Sigmoid colon (tissue), 7 donors: ENCODE measurements around the gene SVBP. TPM values are rescaled to one million over a fixed set of nuclear protein-coding genes. Genes with fewer than 3 reads are reported as not detected.

ENCODE experiments used
- DNase-seq: peaks from one replicate; pipeline ENCODE4 v3.0.0-alpha.2; 2019
- H3K27ac ChIP-seq, 4 donors: fragments of 200-600 bp; sonication (generic); one replicate each; pipeline ENCODE4 v1.5.1; 2016 to 2019; ENCODE audit warnings: mild to moderate bottlenecking in 1 of 4
- H3K27me3 ChIP-seq, 3 donors: fragments of 200-600 bp; sonication (generic); one replicate each; pipeline ENCODE4 v1.5.1; 2019; ENCODE audit warnings: mild to moderate bottlenecking in 1 of 3
- H3K36me3 ChIP-seq, 4 donors: fragments of 200-600 bp; sonication (generic); one replicate each; pipeline ENCODE4 v1.5.1; 2016 to 2019
- H3K4me1 ChIP-seq, 4 donors: fragments of 200-600 bp; sonication (generic); one replicate each; pipeline ENCODE4 v1.5.1; 2017 to 2019
- H3K4me3 ChIP-seq, 4 donors: fragments of 200-600 bp; sonication (generic); one replicate each; pipeline ENCODE4 v1.5.1; 2017 to 2019; ENCODE audit warnings: mild to moderate bottlenecking in 2 of 4, moderate library complexity in 1 of 4
- H3K9me3 ChIP-seq, 4 donors: fragments of 200-600 bp in 3 of 4; sonication (generic) in 3 of 4; one replicate each; pipeline versions ENCODE4 v1.5.1 to v1.6.1; 2013 to 2019
- CTCF ChIP-seq, 4 experiments: fragments of 450-650 bp in 3 of 4; fragments of 200-600 bp in 1 of 4; IDR thresholded peaks; one replicate each; pipeline ENCODE4 v1.5.1; 2016 to 2019; ENCODE audit warnings: antibody characterized with exemption in 4 of 4, mild to moderate bottlenecking in 3 of 4, moderate library complexity in 2 of 4
- EP300 ChIP-seq, 4 donors: sonication (generic); formaldehyde crosslinking; IDR thresholded peaks; one replicate each; pipeline ENCODE4 v1.6.1; 2017; ENCODE audit warnings: antibody characterized with exemption in 4 of 4
- POLR2A ChIP-seq, 2 donors: fragments of 450-650 bp; IDR thresholded peaks; one replicate each; pipeline ENCODE4 v1.6.1; 2016; ENCODE audit warnings: antibody characterized with exemption in 2 of 2, mild to moderate bottlenecking in 2 of 2, moderate library complexity in 2 of 2
- POLR2AphosphoS5 ChIP-seq, 4 donors: sonication (generic); formaldehyde crosslinking; IDR thresholded peaks; one replicate each; pipeline ENCODE4 v1.6.1; 2017; ENCODE audit warnings: antibody characterized with exemption in 4 of 4
- WGBS, 2 donors: extraction: QIAGEN DNeasy Blood & Tissue Kit; methylation state at CpG; one replicate each; pipeline ENCODE4 v1.1.7; 2013; 5-methylcytosine and 5-hydroxymethylcytosine counted together
- intact Hi-C: fragments of 100-400 bp; cut with DNase I; formaldehyde crosslinking; loops from one replicate; pipeline ENCODE4 v1.15.1; 2023
- polyA plus RNA-seq, 3 donors: library from polyadenylated mRNA; stranded (reverse); fragments of 200-250 nt; gene quantifications; one replicate each; pipeline ENCODE4 v1.2.3, GENCODE V29; 2013
- total RNA-seq, 4 donors: library from RNA; depleted of rRNA; stranded (reverse); fragments of >200 nt; gene quantifications; one replicate each; pipeline ENCODE4 v1.1.0, GENCODE V29; 2016
- donor health status: healthy with polysubstance abuse.
- donor health status: Bipolar disorder and iron deficiency.
- donor health status: healthy.

The SVBP gene
- total and polyA plus RNA-seq, 7 donors: 22.5 to 53.5 (median 36.1) TPM

DNA sequence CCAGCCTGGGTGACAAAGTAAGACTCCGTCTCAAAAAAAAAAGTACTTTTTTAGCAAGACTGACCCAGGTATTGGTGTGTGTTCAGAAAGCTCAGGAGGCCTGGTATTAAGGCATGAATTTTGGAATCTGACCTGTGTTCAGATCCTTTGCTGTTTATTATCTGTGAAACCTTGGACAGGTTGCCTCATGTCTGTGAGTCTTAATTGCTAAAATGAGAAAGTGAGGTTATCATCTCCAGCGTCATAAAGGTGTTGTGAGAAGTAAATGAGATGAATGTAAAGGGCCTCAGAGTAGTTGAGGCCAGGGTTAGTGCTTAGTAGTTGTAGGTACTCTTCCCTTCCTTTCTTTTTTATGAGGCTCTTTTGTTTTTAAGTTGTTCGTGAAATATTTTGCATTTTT is 47.4 kb downstream of the SVBP start:
- no peak overlapping the region for H3K4me3 ChIP-seq
- H3K9me3 ChIP-seq: no peaks in the 10 kb centered on the region
- peaks cover 0 to 35% (median 31%) of the 10 kb centered on the region in 4 donors for H3K4me1 ChIP-seq
- H3K36me3 ChIP-seq: peaks cover under 1 to 15% (median 6%) of the 10 kb centered on the region in 4 donors
- H3K27ac ChIP-seq: no peak overlapping the region
- 93 to 95% methylated on average over 3 of the region's 3 CpGs for WGBS, 2 donors
- DNase-seq: no peak
- intact Hi-C loops: loop anchor here (5.0 to 10.0 kb wide), 4 partner anchors 113 to 435 kb away; partner anchors contain the start of genes FOXJ3 and PPIH
- TF ChIP-seq CTCF (IDR thresholded peaks at IDR 0.05) (no peak), EP300 (IDR thresholded peaks at IDR 0.05) (no peak), POLR2A (IDR thresholded peaks at IDR 0.05) (no peak), POLR2AphosphoS5 (IDR thresholded peaks at IDR 0.05) (no peak)
- H3K27me3 ChIP-seq: no peaks in the 10 kb centered on the region

GRCh38 chr1:42768172-42768571 is 49.0 kb downstream of the SVBP start:
- H3K4me1 ChIP-seq: peaks cover 0 to 45% (median 40%) of the 10 kb centered on the region in 4 donors
- H3K27me3 ChIP-seq: no peaks in the 10 kb centered on the region
- TF ChIP-seq CTCF (IDR thresholded peaks at IDR 0.05) (no peak), POLR2A (IDR thresholded peaks at IDR 0.05) (no peak), EP300 (IDR thresholded peaks at IDR 0.05) (no peak), POLR2AphosphoS5 (IDR thresholded peaks at IDR 0.05) (no peak)
- H3K36me3 ChIP-seq: peaks cover 0 to 3% (median 0%) of the 10 kb centered on the region in 4 donors
- intact Hi-C loops: loop anchor here (5.0 to 10.0 kb wide), 4 partner anchors 111 to 433 kb away; partner anchors contain the start of genes FOXJ3 and PPIH
- DNase-seq: no peak
- peak overlapping the region; percentile 91 to 98 (median 94) for H3K4me3 ChIP-seq
- 83 to 91% methylated on average over 2 of the region's 2 CpGs for WGBS, 2 donors
- peak overlapping the region in 1 of 4 donors; percentile 94 for H3K27ac ChIP-seq
- no peaks in the 10 kb centered on the region for H3K9me3 ChIP-seq

GRCh38 chr1:42767510-42768000 is 49.6 kb downstream of the SVBP start:
- H3K4me1 ChIP-seq: peaks cover 0 to 45% (median 40%) of the 10 kb centered on the region in 4 donors
- H3K4me3 ChIP-seq: peak overlapping the region; percentile 91 to 98 (median 94)

GRCh38 chr1:42766741-42767509 is 50.3 kb downstream of the SVBP start, which contains the start of the genes C1orf50 and P3H1:
Gene C1orf50 (plus strand): TSS chr1:42767249. CDS start chr1:42767312, 63 bp downstream.
Gene P3H1 (minus strand): TSS chr1:42767028. CDS start chr1:42766971, 57 bp downstream.
- peak within 1 kb of the TSS; percentile 90 to 95 (median 94) for H3K27ac ChIP-seq
- no peaks in the 10 kb centered on the region for H3K9me3 ChIP-seq
- peak; percentile 100 for DNase-seq
- peak within 1 kb of the TSS; percentile 91 to 98 (median 94) for H3K4me3 ChIP-seq
- H3K4me1 ChIP-seq: peaks cover 0 to 45% (median 40%) of the 10 kb centered on the region in 4 donors
- TF ChIP-seq POLR2A (IDR thresholded peaks at IDR 0.05): peak; percentile 94 to 97
- TF ChIP-seq POLR2AphosphoS5 (IDR thresholded peaks at IDR 0.05): peak; percentile 98 to 99 (median 98)
- no peak for TF ChIP-seq CTCF (IDR thresholded peaks at IDR 0.05)
- no peak for TF ChIP-seq EP300 (IDR thresholded peaks at IDR 0.05)
- H3K36me3 ChIP-seq: peaks cover 0 to 3% (median 0%) of the 10 kb centered on the region in 4 donors
- 0% methylated on average over 82 of the region's 82 CpGs for WGBS, 2 donors
- no peaks in the 10 kb centered on the region for H3K27me3 ChIP-seq
- intact Hi-C loops: loop anchor here (1.0 to 10.0 kb wide), 9 partner anchors 49 to 432 kb away; partner anchors contain the start of genes CFAP57, EBNA1BP2, FOXJ3 and PPIH

More at GRCh38 chr1:42767510-42768000, 49.6 kb downstream of the SVBP start:
- no peaks in the 10 kb centered on the region for H3K27me3 ChIP-seq
- intact Hi-C loops: loop anchor here (1.0 to 10.0 kb wide), 9 partner anchors 49 to 433 kb away; partner anchors contain the start of genes CFAP57, EBNA1BP2, FOXJ3 and PPIH
- TF ChIP-seq CTCF (IDR thresholded peaks at IDR 0.05) (no peak), EP300 (IDR thresholded peaks at IDR 0.05) (no peak), POLR2AphosphoS5 (IDR thresholded peaks at IDR 0.05) (no peak)
- peaks cover 0 to under 1% (median 0%) of the 10 kb centered on the region in 4 donors for H3K36me3 ChIP-seq
- H3K27ac ChIP-seq: peak overlapping the region; percentile 90 to 95 (median 94)
- WGBS, 2 donors: 1 to 3% methylated on average over 23 of the region's 23 CpGs
- no peaks in the 10 kb centered on the region for H3K9me3 ChIP-seq
- DNase-seq: no peak
